Astrocyte (in vitro differentiated cells and primary cell): ENCODE data around the gene MAPK12. TPM values are rescaled to one million over a fixed set of nuclear protein-coding genes. Genes with fewer than 3 reads are reported as not detected.

Source experiments
- DNase-seq: peaks from one replicate; pipeline ENCODE4 v3.0.0-alpha.2; 2010; ENCODE audit warnings: low read depth
- FAIRE-seq: peaks from 2 replicates; lab custom pipeline; 2011; peaks lifted over from hg19 to GRCh38; lab: Jason Lieb, UNC
- H2AFZ ChIP-seq: 2 replicates; pipeline ENCODE4 v1.6.0; 2012; ENCODE audit warnings: low read depth, low read length, inconsistent platforms
- H3K27ac ChIP-seq: 2 replicates; pipeline ENCODE4 v1.5.1; 2011; ENCODE audit warnings: low read depth, low read length, inconsistent platforms
- H3K27me3 ChIP-seq: 2 replicates; pipeline ENCODE4 v1.6.0; 2011; ENCODE audit warnings: low read length, inconsistent platforms; ENCODE audit not compliant: insufficient read depth
- H3K36me3 ChIP-seq: 2 replicates; pipeline ENCODE4 v1.5.1; 2011; ENCODE audit warnings: low read length, inconsistent platforms; ENCODE audit not compliant: insufficient read depth
- H3K4me1 ChIP-seq: 2 replicates; pipeline ENCODE4 v1.5.1; 2011; ENCODE audit warnings: low read length, inconsistent platforms; ENCODE audit not compliant: insufficient read depth
- H3K4me2 ChIP-seq: 2 replicates; pipeline ENCODE4 v1.6.0; 2012; ENCODE audit warnings: low read length, inconsistent platforms
- H3K4me3 ChIP-seq: 2 replicates; pipeline ENCODE4 v1.5.1; 2011; ENCODE audit warnings: low read depth, mild to moderate bottlenecking, low read length, inconsistent platforms; ENCODE audit not compliant: insufficient read depth
- H3K79me2 ChIP-seq: 2 replicates; pipeline ENCODE4 v1.6.0; 2012; ENCODE audit warnings: mild to moderate bottlenecking, low read length, inconsistent platforms; ENCODE audit not compliant: insufficient read depth
- H3K9ac ChIP-seq: 2 replicates; pipeline ENCODE4 v1.6.0; 2012; ENCODE audit warnings: mild to moderate bottlenecking, low read length, inconsistent platforms
- H3K9me3 ChIP-seq: 2 replicates; pipeline ENCODE4 v1.5.1; 2012; ENCODE audit warnings: low read depth, mild to moderate bottlenecking, low read length, inconsistent platforms; ENCODE audit not compliant: insufficient read depth
- H4K20me1 ChIP-seq: 2 replicates; pipeline ENCODE4 v1.6.0; 2012; ENCODE audit warnings: low read length, inconsistent platforms; ENCODE audit not compliant: insufficient read depth
- H3K27ac Mint-ChIP-seq: one replicate; pipeline ENCODE4 v1.8.0; 2021; ENCODE audit warnings: mild to moderate bottlenecking, mixed read lengths; ENCODE audit not compliant: unreplicated experiment
- H3K27me3 Mint-ChIP-seq: one replicate; pipeline ENCODE4 v1.8.0; 2021; ENCODE audit warnings: low read depth, mixed read lengths; ENCODE audit not compliant: unreplicated experiment
- H3K36me3 Mint-ChIP-seq: one replicate; pipeline ENCODE4 v1.8.0; 2021; ENCODE audit warnings: low read depth, mixed read lengths; ENCODE audit not compliant: unreplicated experiment
- H3K4me1 Mint-ChIP-seq: one replicate; pipeline ENCODE4 v1.8.0; 2021; ENCODE audit warnings: low read depth, mixed read lengths; ENCODE audit not compliant: unreplicated experiment
- H3K4me3 Mint-ChIP-seq: one replicate; pipeline ENCODE4 v1.8.0; 2021; ENCODE audit warnings: mild to moderate bottlenecking, moderate library complexity, mixed read lengths; ENCODE audit not compliant: unreplicated experiment
- H3K9me3 Mint-ChIP-seq: one replicate; pipeline ENCODE4 v1.8.0; 2021; ENCODE audit warnings: mild to moderate bottlenecking, mixed read lengths; ENCODE audit not compliant: unreplicated experiment
- EZH2 ChIP-seq: IDR thresholded peaks from 2 replicates; pipeline ENCODE4 v1.6.1; 2012; ENCODE audit warnings: mild to moderate bottlenecking, low read length, inconsistent platforms; ENCODE audit not compliant: insufficient read depth
- total RNA-seq: library from RNA; stranded (reverse); gene quantifications from 2 replicates; pipeline ENCODE4 v1.2.1, GENCODE V29; 2021
- TF ChIP-seq, protein P1 (sequence below): IDR thresholded peaks from 2 replicates; pipeline ENCODE4 v1.5.1; 2011; ENCODE audit warnings: low read depth, mild to moderate bottlenecking, inconsistent platforms, low read length, moderate library complexity; ENCODE audit not compliant: insufficient read depth

MAPK12 gene
- total RNA-seq, 1 donor from 2014 or later, result 36.4 TPM

DNA sequence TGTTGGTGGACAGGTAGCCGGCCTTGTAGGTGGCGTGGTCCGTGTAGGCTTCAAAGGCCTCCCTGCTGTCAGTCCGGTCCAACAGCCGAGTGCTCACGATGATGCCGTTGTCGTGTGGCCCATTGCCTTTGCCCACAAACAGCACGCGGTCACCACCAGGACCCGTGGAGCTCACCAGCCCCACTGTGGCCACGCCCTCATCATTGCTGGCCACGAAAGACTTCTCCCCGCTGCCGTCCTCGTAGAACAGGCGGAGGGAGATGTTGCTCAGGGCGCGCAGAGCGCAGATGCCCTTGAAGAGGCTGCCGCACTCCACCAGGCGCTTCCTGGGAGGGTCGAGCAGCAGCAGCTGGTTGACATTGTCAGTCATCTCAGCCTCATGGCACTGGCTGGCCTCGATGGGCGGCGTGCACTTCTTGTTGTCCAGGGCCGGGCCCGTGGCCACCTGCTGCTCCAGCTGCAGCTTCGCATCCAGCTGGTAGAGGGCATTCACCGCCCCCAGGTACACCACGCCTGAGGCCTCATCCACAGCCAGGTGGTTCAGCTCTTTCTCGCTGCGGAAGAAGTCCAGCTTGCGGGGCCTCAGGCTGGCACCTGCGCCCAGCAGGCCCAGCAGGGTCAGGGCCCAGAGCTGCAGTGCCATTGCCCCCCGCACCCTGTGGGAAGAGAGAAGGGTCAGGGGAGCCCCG lies 28.6 kb upstream of the MAPK12 start:
- no peaks in the 10 kb centered on the region for H3K9me3 ChIP-seq
- DNase-seq (no peak), FAIRE-seq (no peak)
- peaks cover 24% of the 10 kb centered on the region for H3K4me1 ChIP-seq
- no peak overlapping the region for H2AFZ ChIP-seq
- no peak overlapping the region for H3K4me2 ChIP-seq
- no peaks in the 10 kb centered on the region for H3K9me3 Mint-ChIP-seq
- H3K27me3 ChIP-seq, result no peaks in the 10 kb centered on the region
- peaks cover 87% of the 10 kb centered on the region for H3K79me2 ChIP-seq
- peaks cover 2% of the 10 kb centered on the region for H3K36me3 Mint-ChIP-seq
- no peak overlapping the region for H3K9ac ChIP-seq
- no peak overlapping the region for H3K4me3 Mint-ChIP-seq
- TF ChIP-seq EZH2, result no peak
- TF ChIP-seq, protein P1, sequence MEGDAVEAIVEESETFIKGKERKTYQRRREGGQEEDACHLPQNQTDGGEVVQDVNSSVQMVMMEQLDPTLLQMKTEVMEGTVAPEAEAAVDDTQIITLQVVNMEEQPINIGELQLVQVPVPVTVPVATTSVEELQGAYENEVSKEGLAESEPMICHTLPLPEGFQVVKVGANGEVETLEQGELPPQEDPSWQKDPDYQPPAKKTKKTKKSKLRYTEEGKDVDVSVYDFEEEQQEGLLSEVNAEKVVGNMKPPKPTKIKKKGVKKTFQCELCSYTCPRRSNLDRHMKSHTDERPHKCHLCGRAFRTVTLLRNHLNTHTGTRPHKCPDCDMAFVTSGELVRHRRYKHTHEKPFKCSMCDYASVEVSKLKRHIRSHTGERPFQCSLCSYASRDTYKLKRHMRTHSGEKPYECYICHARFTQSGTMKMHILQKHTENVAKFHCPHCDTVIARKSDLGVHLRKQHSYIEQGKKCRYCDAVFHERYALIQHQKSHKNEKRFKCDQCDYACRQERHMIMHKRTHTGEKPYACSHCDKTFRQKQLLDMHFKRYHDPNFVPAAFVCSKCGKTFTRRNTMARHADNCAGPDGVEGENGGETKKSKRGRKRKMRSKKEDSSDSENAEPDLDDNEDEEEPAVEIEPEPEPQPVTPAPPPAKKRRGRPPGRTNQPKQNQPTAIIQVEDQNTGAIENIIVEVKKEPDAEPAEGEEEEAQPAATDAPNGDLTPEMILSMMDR, result no peak
- peaks cover 6% of the 10 kb centered on the region for H3K36me3 ChIP-seq
- no peaks in the 10 kb centered on the region for H3K27me3 Mint-ChIP-seq
- peaks cover 88% of the 10 kb centered on the region for H4K20me1 ChIP-seq
- no peak overlapping the region for H3K27ac ChIP-seq
- H3K4me3 ChIP-seq, result no peak overlapping the region
- no peak overlapping the region for H3K27ac Mint-ChIP-seq
- peaks cover 16% of the 10 kb centered on the region for H3K4me1 Mint-ChIP-seq

DNA sequence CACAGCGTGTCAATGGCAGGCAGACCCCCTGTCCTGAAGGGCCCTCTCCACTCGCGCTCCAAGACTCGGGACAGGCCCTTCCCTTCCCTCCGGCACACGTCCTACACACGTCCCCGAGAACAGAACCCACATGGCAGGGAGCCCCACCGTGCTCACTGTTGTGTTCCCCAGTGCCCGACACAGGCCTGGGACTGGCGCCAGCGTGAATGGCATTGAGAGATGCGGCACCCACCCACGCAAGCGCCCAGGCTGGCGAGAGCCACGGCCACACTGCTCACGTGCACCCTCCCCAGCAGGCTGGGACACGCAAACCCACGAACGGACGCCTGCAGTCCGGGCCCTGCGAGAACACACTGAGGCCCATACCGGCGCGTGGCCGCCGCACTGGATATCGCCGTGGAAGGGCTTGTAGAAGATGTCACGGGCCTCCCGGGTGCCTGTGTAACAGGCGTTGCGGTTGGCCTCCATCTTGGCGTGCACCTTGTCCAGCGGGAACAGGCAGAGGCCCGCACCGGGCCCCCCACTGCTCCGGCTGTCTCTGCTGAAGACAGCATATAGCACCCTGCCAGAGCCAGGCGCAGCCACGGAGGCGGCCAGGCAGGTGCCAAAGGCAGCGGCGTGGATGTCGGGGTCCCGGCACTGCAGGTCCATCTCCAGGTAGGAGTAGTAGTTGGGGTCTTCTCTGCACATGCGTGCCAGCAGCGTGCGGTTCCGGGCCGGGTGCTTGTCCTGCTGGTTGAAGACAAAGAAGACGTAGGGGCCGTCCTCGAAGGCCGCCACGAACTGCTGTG lies 27.9 kb upstream of the MAPK12 start:
- no peaks in the 10 kb centered on the region for H3K27me3 Mint-ChIP-seq
- H3K27ac Mint-ChIP-seq, result no peak overlapping the region
- peaks cover 6% of the 10 kb centered on the region for H3K36me3 ChIP-seq

More for the DNA sequence above, 27.9 kb upstream of the MAPK12 start:
- no peaks in the 10 kb centered on the region for H3K9me3 ChIP-seq
- TF ChIP-seq, protein P1, result no peak
- no peak for TF ChIP-seq EZH2
- no peaks in the 10 kb centered on the region for H3K27me3 ChIP-seq
- H3K36me3 Mint-ChIP-seq, result peaks cover 2% of the 10 kb centered on the region
- H3K4me3 Mint-ChIP-seq, result no peak overlapping the region
- no peak overlapping the region for H3K27ac ChIP-seq
- H3K4me2 ChIP-seq, result no peak overlapping the region
- H3K4me3 ChIP-seq, result no peak overlapping the region
- DNase-seq (no peak), FAIRE-seq (no peak)
- peaks cover 87% of the 10 kb centered on the region for H4K20me1 ChIP-seq
- H2AFZ ChIP-seq, result no peak overlapping the region
- peaks cover 14% of the 10 kb centered on the region for H3K4me1 Mint-ChIP-seq
- peaks cover 79% of the 10 kb centered on the region for H3K79me2 ChIP-seq
- H3K4me1 ChIP-seq, result peaks cover 20% of the 10 kb centered on the region
- H3K9me3 Mint-ChIP-seq, result no peaks in the 10 kb centered on the region
- H3K9ac ChIP-seq, result no peak overlapping the region
